ENCODE measurements around the gene GNG7. TPM values are rescaled to one million over a fixed set of nuclear protein-coding genes. Genes with fewer than 3 reads are reported as not detected.

GNG7 gene
- total RNA-seq, 1 experiment from 2014 or later = 7.7 TPM

GRCh38 chr19:2589441-2589840 is 113.1 kb downstream of the GNG7 start:
- Mint-ChIP-seq H3K36me3 (ENCODE audit: insufficient read depth in 1 of 3, low read depth in 3 of 3) (no peaks in the 10 kb centered on the region), H3K27me3 (ENCODE audit: low read depth) (peaks cover 10% of the 10 kb centered on the region), H3K9me3 (peaks cover 0 to 5% of the 10 kb centered on the region in 2 experiments; a peak in 2 of 5 replicates), H3K27ac (no peak overlapping the region), H3K4me3 (no peak overlapping the region; a peak in 1 of 5 replicates), H3K4me1 (peaks cover 24 to 41% of the 10 kb centered on the region in 2 experiments)
- H3K27me3 ChIP-seq (ENCODE audit: insufficient read depth, low read length) = no peaks in the 10 kb centered on the region
- no peak overlapping the region for H4K8ac ChIP-seq (replicated peaks; ENCODE audit: insufficient read length, low read depth, low read length)
- no peak overlapping the region for H2BK120ac ChIP-seq (ENCODE audit: low read depth, low read length, poor library complexity, severe bottlenecking)
- peaks cover 4% of the 10 kb centered on the region for H3K23me2 ChIP-seq (ENCODE audit: insufficient read length, low read depth, low read length, poor library complexity, severe bottlenecking)
- H3K4me2 ChIP-seq (ENCODE audit: insufficient read depth, insufficient read length, low read length) = no peak overlapping the region
- H4K91ac ChIP-seq (ENCODE audit: insufficient read length, low read depth, low read length) = no peak overlapping the region
- no peak overlapping the region for H2AK5ac ChIP-seq (ENCODE audit: insufficient read length, low read length)
- H3K18ac ChIP-seq (ENCODE audit: insufficient read length, low read depth, low read length) = no peak overlapping the region
- H2BK12ac ChIP-seq (ENCODE audit: insufficient read length, low read depth, low read length) = no peak overlapping the region
- no peak for TF ChIP-seq CTCF (conservative IDR thresholded peaks at IDR 0.05)
- H3K14ac ChIP-seq (ENCODE audit: insufficient read depth, low read length) = no peak overlapping the region
- H4K20me1 ChIP-seq (ENCODE audit: control insufficient read depth, insufficient read depth, insufficient read length) = no peaks in the 10 kb centered on the region
- H2BK15ac ChIP-seq (ENCODE audit: low read depth, low read length) = no peak overlapping the region
- H3K27ac ChIP-seq (ENCODE audit: insufficient read length, low read depth, low read length) = no peak overlapping the region
- H3K79me1 ChIP-seq (ENCODE audit: insufficient read depth, low read depth, low read length, poor library complexity, severe bottlenecking) = no peaks in the 10 kb centered on the region
- WGBS (ENCODE audit: extremely low coverage, insufficient read length, low lambda C conversion rate) = no CpG with 5 or more reads among the region's 10 CpGs
- H3T11ph ChIP-seq (ENCODE audit: low read length) = no peak overlapping the region
- H3K9ac ChIP-seq (ENCODE audit: extremely low read depth, insufficient read length, low read length) = no peak overlapping the region
- H4K5ac ChIP-seq (ENCODE audit: insufficient read length, low read depth, low read length) = no peak overlapping the region
- no peak overlapping the region for H2BK5ac ChIP-seq (ENCODE audit: insufficient read length, low read length)
- no peak overlapping the region for H3K23ac ChIP-seq (ENCODE audit: insufficient read length, low read depth, low read length)
- H3K4ac ChIP-seq (ENCODE audit: low read depth, low read length) = no peak overlapping the region
- H3K79me2 ChIP-seq (ENCODE audit: insufficient read depth, low read length) = no peaks in the 10 kb centered on the region
- H3K56ac ChIP-seq (ENCODE audit: insufficient read length, low read depth, low read length) = no peak overlapping the region
- DNase-seq = no peak
- H2AFZ ChIP-seq (ENCODE audit: low read length) = no peak overlapping the region
- H3K4me1 ChIP-seq (ENCODE audit: insufficient read depth, low read length) = peaks cover 6% of the 10 kb centered on the region
- no peaks in the 10 kb centered on the region for H3K9me3 ChIP-seq (ENCODE audit: control insufficient read depth, low read depth, low read length)
- H2BK20ac ChIP-seq (ENCODE audit: low read depth, low read length, poor library complexity, severe bottlenecking) = no peak overlapping the region
